Spleen (tissue), 11 donors: ENCODE data around the gene EFCC1. TPM values are rescaled to one million over a fixed set of nuclear protein-coding genes. Genes with fewer than 3 reads are reported as not detected.

Experiments
- DNase-seq: peaks from one replicate; pipeline ENCODE4 v3.0.0-alpha.2; 2020
- H3K27ac ChIP-seq, 8 donors: fragments of 200-600 bp; sonication (generic) in 7 of 8; 1 replicate in 4 of 8; 2 replicates in 4 of 8; pipeline versions ENCODE4 v1.5.0 to v1.8.0; 2016 to 2021; ENCODE audit warnings: inconsistent platforms in 4 of 8, mild to moderate bottlenecking in 4 of 8, moderate library complexity in 1 of 8
- H3K27me3 ChIP-seq, 7 donors: fragments of 200-600 bp; sonication (generic) in 6 of 7; replicated peaks in 1 of 7; 1 replicate in 4 of 7; 2 replicates in 3 of 7; pipeline versions ENCODE4 v1.5.0 to v1.8.0; 2016 to 2021; ENCODE audit warnings: inconsistent platforms in 3 of 7, mild to moderate bottlenecking in 1 of 7
- H3K36me3 ChIP-seq, 6 donors: fragments of 200-600 bp; sonication (generic) in 5 of 6; 1 replicate in 4 of 6; 2 replicates in 2 of 6; pipeline versions ENCODE4 v1.5.0 to v1.8.0; 2016 to 2021; ENCODE audit warnings: inconsistent platforms in 2 of 6
- H3K4me1 ChIP-seq, 6 donors: fragments of 200-600 bp; sonication (generic) in 5 of 6; 1 replicate in 3 of 6; 2 replicates in 3 of 6; pipeline versions ENCODE4 v1.5.0 to v1.8.0; 2016 to 2021; ENCODE audit warnings: inconsistent platforms in 3 of 6
- H3K4me3 ChIP-seq, 8 donors: fragments of 200-600 bp; sonication (generic) in 7 of 8; 1 replicate in 4 of 8; 2 replicates in 4 of 8; pipeline versions ENCODE4 v1.5.0 to v1.8.0; 2016 to 2021; ENCODE audit warnings: inconsistent platforms in 4 of 8, mild to moderate bottlenecking in 4 of 8, moderate library complexity in 2 of 8
- H3K9me3 ChIP-seq, 8 donors: fragments of 200-600 bp; sonication (generic) in 7 of 8; 1 replicate in 4 of 8; 2 replicates in 4 of 8; pipeline versions ENCODE4 v1.5.0 to v1.8.0; 2016 to 2021; ENCODE audit warnings: inconsistent platforms in 4 of 8
- CTCF ChIP-seq, 11 experiments: fragments of 200-600 bp in 7 of 11; fragments of 450-650 bp in 4 of 11; sonication (generic) in 4 of 11; IDR thresholded peaks in 8 of 11; conservative IDR thresholded peaks in 3 of 11; 1 replicate in 7 of 11; 2 replicates in 4 of 11; pipeline versions ENCODE4 v1.4.0 to v1.8.0; 2016 to 2021; ENCODE audit warnings: antibody characterized with exemption in 11 of 11, inconsistent platforms in 4 of 11, mild to moderate bottlenecking in 1 of 11
- POLR2A ChIP-seq, 3 donors: fragments of 450-650 bp; IDR thresholded peaks; one replicate each; pipeline ENCODE4 v1.5.1; 2017; ENCODE audit warnings: antibody characterized with exemption in 3 of 3, mild to moderate bottlenecking in 1 of 3
- POLR2AphosphoS5 ChIP-seq, 3 donors: sonication (generic); formaldehyde crosslinking; IDR thresholded peaks; one replicate each; pipeline ENCODE4 v1.5.1; 2017; ENCODE audit warnings: antibody characterized with exemption in 3 of 3
- WGBS, 5 donors: extraction: QIAGEN DNeasy Blood & Tissue Kit in 3 of 5; methylation state at CpG; one replicate each; pipeline versions ENCODE4 v1.1.5 to v1.1.7; 2013 to 2018; 5-methylcytosine and 5-hydroxymethylcytosine counted together
- intact Hi-C: fragments of 100-400 bp; cut with DNase I; formaldehyde crosslinking; loops from one replicate; pipeline ENCODE4 v1.15.0; 2023; ENCODE audit warnings: low total_unique reads
- polyA plus RNA-seq, 3 donors: library from polyadenylated mRNA; stranded (reverse); fragments of 200-250 nt; gene quantifications; one replicate each; pipeline ENCODE4 v1.2.1, GENCODE V29; 2013
- total RNA-seq, 7 donors: library from RNA; depleted of rRNA in 3 of 7; stranded (reverse); fragments of >200 nt in 3 of 7; fragmentation: NEBNext Ultra II Directional in 4 of 7; extraction: Animal tissue kit (Norgen Biotek cat#: 25700) in 4 of 7; gene quantifications; one replicate each; pipeline versions ENCODE4 v1.1.0 to v1.2.1, GENCODE V29; 2016 to 2021
- donor health status: healthy with polysubstance abuse.
- donor health status: DM: no; HTN: no; CAD: no; lungs with moderate emphysema.
- donor health status: DM: no; HTN: no; CAD: no.
- donor health status: Bipolar disorder and iron deficiency.
- donor health status: healthy.
- donor health status: DM: no; HTN: no; CAD: no.
- donor health status: DM: yes; HTN: yes; CAD: no.

Gene EFCC1
- total and polyA plus RNA-seq, 10 donors, result 2.0 to 11.2 (median 8.1) TPM

DNA sequence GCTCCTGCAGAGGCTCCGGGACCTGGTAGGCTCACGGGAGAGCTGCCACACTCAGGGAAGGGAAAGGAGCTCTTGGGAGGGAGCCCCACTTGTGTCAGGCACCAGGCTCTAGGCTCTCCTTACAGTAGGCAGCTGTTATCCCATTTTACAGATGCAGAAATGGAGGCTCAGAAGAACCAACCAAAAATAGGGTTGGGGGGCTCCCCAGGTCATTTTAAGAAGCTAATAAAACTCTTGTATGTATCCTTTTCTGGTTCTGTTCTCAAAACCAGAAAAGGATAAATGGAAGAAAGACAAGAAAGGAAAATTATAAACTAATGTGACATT is 36.0 kb downstream of the EFCC1 start:
- Histone ChIP-seq H3K36me3 (no peaks in the 10 kb centered on the region), H3K9me3 (no peaks in the 10 kb centered on the region), H3K27ac (peak overlapping the region in 4 of 8 donors; percentile 72 to 83 (median 78)), H3K4me3 (no peak overlapping the region), H3K4me1 (peaks cover 7 to 56% (median 28%) of the 10 kb centered on the region in 6 donors), H3K27me3 (peaks cover 0 to 26% (median 0%) of the 10 kb centered on the region in 7 donors)
- WGBS, 5 donors, result 0 to 85% (median 33%) methylated on average over 2 of the region's 2 CpGs
- intact Hi-C loops, result no loop called here
- DNase-seq, result no peak
- TF ChIP-seq CTCF (IDR thresholded peaks at IDR 0.05 in 8 of 11, conservative IDR thresholded peaks at IDR 0.05 in 3 of 11) (no peak), POLR2AphosphoS5 (IDR thresholded peaks at IDR 0.05) (no peak), POLR2A (IDR thresholded peaks at IDR 0.05) (no peak)

GRCh38 chr3:129038121-129038855 is 37.2 kb downstream of the EFCC1 start:
- intact Hi-C loops, result no loop called here
- H3K27ac ChIP-seq, result no peak overlapping the region
- peaks cover 0 to 26% (median 0%) of the 10 kb centered on the region in 7 donors for H3K27me3 ChIP-seq
- 83 to 88% (median 85%) methylated on average over 10 of the region's 10 CpGs for WGBS, 5 donors
- DNase-seq, result no peak
- peaks cover 7 to 49% (median 28%) of the 10 kb centered on the region in 6 donors for H3K4me1 ChIP-seq
- TF ChIP-seq POLR2AphosphoS5 (IDR thresholded peaks at IDR 0.05), result no peak
- no peak for TF ChIP-seq POLR2A (IDR thresholded peaks at IDR 0.05)
- no peak for TF ChIP-seq CTCF (IDR thresholded peaks at IDR 0.05 in 8 of 11, conservative IDR thresholded peaks at IDR 0.05 in 3 of 11)
- no peak overlapping the region for H3K4me3 ChIP-seq
- no peaks in the 10 kb centered on the region for H3K36me3 ChIP-seq
- H3K9me3 ChIP-seq, result no peaks in the 10 kb centered on the region

- Histone ChIP-seq H3K4me3 (no peak overlapping the region), H3K4me1 (peaks cover 7 to 38% (median 25%) of the 10 kb centered on the region in 6 donors), H3K27me3 (peaks cover 0 to 30% (median 0%) of the 10 kb centered on the region in 7 donors), H3K9me3 (peaks cover 0 to 7% (median 4%) of the 10 kb centered on the region in 8 donors), H3K27ac (no peak overlapping the region), H3K36me3 (no peaks in the 10 kb centered on the region)
- intact Hi-C loops, result no loop called here
- WGBS, 5 donors, result 47 to 75% (median 62%) methylated on average over 7 to 14 of the region's 14 CpGs
- DNase-seq, result no peak
- TF ChIP-seq POLR2AphosphoS5 (IDR thresholded peaks at IDR 0.05) (peak in 1 of 3 donors; percentile 38), POLR2A (IDR thresholded peaks at IDR 0.05) (no peak)
These were observed 38.4 kb downstream of the EFCC1 start for GRCh38 chr3:129039271-129040038.

DNA sequence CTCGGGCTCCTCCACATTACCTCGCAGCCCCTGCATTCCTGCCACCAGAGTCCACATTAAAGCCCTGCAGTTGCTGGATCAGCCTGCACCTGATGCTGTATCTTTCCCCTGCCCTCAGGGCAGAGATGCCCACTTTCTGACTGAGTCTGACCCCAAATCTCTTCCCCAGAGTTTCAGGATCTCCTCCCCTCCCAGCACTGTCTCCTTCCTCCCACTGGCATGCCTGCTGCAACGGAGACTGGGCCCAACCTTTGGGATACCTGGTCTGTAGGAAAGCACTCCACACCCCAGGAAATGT is 38.9 kb downstream of the EFCC1 start:
- Histone ChIP-seq H3K9me3 (peaks cover 0 to 12% (median 8%) of the 10 kb centered on the region in 8 donors), H3K4me1 (peaks cover 4 to 32% (median 20%) of the 10 kb centered on the region in 6 donors), H3K4me3 (no peak overlapping the region), H3K36me3 (no peaks in the 10 kb centered on the region), H3K27ac (no peak overlapping the region), H3K27me3 (peaks cover 0 to 35% (median 0%) of the 10 kb centered on the region in 7 donors)
- WGBS, 5 donors, result 71 to 86% (median 78%) methylated on average over 3 of the region's 3 CpGs
- no peak for DNase-seq
- TF ChIP-seq POLR2AphosphoS5 (IDR thresholded peaks at IDR 0.05) (no peak), CTCF (IDR thresholded peaks at IDR 0.05 in 8 of 11, conservative IDR thresholded peaks at IDR 0.05 in 3 of 11) (no peak), POLR2A (IDR thresholded peaks at IDR 0.05) (no peak)
- intact Hi-C loops, result no loop called here
